Stimulated activated CD8-positive, alpha-beta memory T cell treated with anti-CD3 and anti-CD28 coated beads, Interleukin-7, amount 100 ng/mL, for 1 hour (primary cell): ENCODE results near the gene SUPT5H.

ENCODE experiments used
- DNase-seq, 2 donors: peaks; one replicate each; pipeline ENCODE4 v3.0.0-alpha.2; 2020; ENCODE audit warnings: low read depth in 2 of 2

SUPT5H gene

DNA sequence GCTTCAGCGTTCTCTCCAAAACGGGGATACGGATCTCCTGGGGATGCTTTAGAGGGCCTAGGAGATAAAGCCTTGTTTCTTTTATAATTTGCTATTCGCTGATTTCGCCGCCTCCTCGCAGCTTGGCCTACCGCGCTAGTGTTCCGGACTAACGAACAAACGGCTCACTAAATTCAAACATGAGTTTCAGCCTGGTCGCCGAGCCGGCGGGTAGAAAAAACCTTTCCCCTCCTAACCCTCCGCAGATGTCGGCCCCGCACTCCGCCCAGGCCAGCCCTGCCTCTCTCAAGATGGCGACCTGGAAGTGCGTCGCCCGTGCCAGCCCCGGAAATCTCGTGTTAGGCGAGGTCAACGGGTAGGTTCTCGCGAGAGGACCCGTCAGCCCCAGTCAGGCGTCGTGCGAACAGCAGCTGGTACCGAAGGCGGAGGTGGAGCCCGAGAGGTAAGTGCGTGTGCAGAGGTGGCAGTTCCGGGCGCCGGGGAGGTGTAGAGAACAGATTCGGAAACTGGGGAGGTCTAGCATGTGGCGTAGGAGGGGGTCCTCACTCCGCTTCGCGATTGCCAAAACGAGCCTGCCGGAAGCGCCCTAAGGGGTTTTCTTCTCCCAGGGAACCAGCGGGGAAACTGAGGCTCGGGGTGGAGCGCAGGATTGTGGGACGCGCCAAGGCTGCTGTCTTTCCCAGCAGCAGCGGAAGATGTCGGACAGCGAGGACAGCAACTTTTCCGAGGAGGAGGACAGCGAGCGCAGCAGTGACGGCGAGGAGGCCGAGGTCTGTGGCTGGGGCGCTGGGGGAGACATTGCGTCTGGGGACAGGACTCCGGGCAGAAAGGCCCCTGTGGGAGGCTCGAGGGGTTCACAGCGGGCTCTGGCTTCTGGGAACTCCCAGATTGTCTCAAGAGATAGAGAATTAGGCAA, at the start of gene SUPT5H:
Gene SUPT5H, plus strand, starts transcription at position 387 of the 916 bp plus-strand sequence. Its CDS starts 309 bp downstream, at position 696.
- DNase-seq = peak; percentile 89 to 91

DNA sequence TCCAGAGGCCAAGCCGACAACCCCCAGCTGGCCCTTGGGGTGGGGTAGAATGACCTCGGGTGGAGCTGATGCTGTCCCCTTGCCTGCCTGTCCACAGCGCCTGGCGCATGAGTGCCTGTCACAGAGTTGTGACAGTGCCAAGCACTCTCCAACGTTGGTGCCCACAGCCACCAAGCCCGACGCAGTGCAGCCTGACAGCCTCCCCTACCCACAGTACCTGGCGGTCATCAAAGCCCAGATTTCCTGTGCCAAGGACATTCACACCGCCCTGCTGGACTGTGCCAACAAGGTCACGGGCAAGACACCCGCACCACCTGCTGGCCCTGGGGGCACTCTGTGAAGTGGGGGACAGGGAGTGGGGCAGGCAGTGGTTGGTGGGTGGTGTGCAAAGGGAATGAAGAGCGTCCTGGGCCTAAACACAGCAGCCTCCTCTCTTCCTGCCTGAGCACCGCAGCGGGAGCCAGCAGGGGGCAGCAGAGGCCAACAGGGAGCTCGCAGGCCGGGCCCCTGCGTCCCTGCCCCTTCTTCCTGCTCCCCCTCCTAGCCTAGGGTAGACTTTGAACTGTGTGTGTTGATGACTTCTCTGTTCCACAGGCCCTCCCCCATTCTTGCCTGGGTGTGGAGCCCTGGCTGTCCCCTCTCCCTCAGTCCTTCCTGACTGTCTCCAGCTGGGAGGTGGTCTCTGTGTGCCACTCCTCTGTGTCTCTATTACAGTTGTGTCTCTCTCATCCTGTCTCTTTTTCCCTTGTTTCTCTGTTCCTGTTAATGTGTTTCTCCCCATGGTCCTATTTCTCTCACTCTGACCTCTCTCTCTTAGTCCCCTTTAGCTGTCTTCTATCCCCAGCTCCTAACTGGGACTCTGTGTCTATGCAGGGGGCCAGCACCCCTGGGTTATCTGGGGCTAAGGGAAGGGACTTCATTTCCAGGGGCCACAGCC, 47.8 kb upstream of the SUPT5H start:
- DNase-seq = peak; percentile 89 to 95

DNA sequence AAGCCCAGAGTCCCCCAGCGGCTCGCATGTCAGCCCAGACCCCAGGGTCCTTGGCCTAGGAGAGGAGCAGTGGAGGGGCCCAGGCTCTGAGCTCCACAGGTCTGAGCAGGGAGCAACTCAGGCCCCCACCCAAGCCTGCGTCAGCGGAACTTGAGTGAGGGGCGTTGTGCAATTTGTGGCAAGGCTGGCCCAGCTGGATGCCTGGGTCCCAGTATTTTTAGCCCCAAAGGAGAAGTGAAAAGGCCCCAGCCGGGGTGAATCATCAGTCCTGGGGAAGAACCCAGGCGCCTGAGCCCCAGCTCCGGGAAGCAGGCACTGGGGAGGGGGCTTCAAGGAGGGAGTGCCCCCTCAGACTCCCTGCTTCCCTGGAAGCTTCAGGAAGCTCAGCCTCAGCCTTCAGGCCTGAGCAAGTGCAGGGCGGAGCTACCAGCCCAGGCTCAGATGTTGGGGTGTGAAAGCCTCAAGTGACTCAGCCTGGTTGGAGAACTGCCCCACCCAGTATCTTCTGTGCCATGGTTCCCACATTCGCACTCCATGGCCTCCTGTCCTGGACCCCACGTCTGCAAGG, 47.0 kb upstream of the SUPT5H start:
- no peak for DNase-seq

DNA sequence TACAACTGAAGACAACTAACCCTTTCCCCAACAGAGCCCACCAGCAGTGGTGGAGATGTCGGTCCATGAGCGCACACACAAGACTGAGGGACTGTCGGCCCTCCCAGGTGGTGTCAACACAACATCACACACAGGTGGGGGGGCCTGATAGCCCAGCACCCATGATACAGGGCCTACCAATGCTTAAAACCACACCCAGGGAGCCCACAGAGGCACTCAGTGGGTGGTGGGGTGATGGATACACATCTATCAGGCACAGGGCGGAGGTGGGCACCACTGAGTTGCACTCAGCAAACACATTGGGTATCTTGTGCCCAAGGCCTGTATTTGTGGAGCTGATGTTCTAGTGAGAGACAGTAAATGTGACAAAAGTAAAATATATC, 45.7 kb upstream of the SUPT5H start:
- DNase-seq = no peak

DNA sequence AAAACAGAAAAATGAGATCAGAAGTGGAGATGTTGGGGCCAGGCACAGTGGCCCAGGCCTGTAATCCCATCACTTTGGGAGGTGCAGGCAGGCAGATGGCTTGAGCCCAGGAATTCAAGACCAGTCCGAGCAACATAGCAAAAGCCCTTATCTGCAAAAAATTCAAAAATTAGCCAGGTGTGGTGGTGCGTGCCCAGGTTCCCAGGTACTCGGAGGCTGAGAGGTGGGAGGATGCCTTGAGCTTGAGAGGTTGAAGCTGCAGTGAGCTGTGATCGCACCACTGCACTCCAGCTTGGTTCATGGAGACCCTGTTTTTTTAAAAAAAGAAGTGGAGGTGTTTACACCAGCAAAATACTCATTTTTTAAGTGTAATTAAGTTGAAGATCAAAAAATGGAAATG, 45.3 kb upstream of the SUPT5H start:
- DNase-seq = no peak

DNA sequence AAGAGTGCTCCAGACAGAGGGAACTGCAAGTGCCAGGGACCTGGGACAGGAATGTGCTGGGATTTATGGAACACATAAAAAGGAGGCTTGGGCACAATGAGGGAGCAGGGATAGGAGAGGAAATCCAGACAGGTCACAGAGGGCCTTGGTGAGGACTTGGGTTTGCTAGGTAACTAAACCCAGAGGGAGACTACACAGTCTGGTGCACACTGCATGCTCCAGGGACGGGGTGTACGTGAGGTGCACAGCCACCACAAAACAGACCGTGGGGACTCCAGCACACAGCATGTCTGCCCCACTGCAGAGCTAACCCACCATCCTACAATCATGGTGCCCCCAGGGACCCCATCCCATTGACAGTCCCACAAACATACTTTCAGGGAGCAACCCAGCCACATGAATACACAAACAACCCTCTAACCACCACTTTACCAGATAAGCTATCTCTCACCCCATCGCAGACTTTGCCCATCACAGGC, 44.3 kb upstream of the SUPT5H start:
- DNase-seq = no peak

DNA sequence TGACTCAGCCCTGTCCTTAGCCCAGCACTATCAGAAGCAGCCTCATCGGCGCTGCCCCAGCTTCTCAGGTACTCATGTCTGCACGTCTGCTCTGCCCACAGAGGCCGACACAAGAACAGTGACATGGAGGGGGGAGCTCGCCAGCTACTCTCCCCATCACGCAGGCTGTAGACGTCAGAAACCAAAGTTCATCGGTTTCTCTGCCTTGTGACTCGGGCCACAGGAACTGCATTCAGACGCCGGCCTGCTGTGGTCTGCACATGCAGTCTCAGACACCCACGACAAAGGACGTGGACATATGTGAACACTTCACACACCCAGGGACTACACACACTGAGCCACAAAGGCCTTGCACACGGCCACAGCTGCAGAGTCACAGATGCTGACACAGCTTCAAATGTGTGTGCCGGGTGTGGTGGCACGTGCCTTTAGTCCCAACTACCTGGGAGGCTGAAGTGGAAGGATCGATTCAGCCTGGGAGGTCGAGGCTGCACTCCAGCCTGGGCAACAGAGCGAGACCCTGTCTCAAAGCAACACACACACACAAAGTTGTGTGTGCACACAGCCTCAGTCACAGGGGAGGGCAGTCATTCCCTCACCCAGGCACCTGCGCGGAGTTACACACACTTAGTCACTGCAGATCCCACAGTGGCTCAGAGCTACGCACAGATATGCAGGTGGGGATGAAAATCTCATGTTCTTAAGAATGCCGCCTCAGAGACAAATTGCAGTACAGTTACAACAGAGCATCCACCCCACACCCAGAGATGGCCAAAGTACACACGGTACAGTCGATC, 43.6 kb upstream of the SUPT5H start:
- peak in 1 of 2 donors; percentile 63 for DNase-seq

DNA sequence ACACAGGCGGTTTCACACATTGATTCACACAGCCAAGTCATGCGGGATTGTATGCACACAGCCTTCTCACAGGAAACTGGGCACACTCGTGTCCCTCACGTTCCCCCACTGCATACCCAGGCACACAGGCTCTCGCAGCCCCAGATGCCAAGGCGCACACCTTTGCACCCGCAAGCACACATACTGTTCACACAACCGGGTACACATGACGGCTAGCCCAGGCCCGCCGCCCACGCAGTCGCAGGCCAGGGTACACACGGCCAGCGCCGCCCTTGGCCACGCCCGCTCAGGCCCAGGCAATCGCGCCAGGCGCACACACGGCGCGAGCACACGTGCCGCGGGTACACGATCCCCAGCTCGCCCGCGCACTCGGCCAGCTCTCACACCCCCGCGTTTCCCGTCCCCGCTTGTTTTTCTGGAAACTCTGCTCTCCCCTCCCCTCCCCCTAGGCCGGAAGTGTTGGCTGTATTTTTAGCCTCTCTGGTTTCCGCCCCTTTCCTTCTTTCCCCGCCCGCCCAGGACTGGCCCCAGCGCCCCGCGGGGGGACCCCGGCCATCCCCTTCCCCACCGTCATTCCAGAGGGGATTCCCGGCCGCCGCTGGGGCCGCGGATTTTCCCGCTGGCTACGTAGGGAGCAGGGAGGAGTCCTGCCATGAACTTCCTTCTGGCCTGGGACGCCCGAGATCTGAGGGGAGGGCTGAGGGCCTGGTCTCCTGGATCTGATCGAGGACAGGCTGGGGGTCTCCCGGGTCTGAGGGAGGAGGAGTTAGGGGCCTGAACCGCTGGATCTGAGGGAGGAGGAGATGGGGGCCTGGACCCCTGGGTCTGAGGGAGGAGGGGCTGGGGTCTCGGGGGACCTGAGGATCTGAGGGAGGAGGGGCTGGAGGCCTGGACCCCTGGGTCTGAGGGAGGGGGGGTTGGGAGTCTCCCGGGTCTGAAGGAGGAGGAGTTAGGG, 42.8 kb upstream of the SUPT5H start:
- peak; percentile 76 for DNase-seq

DNA sequence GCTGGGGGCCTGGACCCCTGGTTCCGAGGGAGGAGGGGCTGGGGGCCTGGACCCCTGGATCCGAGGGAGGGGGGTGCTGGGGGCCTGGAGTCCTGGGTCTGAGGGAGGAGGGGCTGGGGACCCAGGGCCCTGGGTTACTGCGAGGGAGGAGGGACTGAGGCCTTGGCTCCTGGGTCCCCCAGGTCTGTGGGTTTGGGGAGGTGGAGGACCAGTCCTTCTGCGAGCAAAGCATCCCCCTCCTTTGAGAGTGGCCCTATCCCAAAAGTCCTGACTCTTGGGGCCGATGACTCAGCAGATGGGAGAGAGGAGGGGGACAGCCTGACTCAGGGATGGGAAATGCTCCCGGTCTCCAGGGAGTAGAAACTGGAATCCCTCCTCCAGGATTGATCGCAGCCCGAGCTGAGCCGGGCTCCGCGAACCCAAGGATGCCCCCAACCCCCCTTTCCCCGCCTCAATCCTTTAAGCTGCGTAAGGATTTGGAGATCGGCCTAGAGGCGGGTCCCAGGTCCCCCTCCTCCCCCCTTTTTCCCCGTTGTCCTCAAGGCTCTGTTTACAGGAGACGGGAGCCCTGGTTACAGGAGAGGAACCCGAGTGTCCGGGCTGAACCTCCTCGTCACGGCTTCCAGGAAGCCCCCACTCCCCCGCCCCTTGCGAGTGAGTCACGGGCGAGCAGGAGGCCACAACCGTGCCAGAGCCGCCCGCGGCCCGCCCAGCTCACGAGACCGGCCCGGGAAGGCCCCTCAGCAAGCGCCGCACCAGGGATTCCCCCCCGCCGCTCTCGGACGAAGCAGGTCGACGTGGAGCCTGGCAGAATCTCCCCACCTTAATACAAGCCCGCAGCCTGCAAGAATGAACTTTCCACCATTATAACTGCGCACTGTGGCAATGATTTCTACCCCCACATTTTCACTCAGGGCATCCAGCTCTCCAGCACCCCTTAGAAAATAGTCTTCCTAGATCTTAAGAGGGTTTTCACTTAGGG, 41.8 kb upstream of the SUPT5H start:
- DNase-seq = peak; percentile 93 to 94

DNA sequence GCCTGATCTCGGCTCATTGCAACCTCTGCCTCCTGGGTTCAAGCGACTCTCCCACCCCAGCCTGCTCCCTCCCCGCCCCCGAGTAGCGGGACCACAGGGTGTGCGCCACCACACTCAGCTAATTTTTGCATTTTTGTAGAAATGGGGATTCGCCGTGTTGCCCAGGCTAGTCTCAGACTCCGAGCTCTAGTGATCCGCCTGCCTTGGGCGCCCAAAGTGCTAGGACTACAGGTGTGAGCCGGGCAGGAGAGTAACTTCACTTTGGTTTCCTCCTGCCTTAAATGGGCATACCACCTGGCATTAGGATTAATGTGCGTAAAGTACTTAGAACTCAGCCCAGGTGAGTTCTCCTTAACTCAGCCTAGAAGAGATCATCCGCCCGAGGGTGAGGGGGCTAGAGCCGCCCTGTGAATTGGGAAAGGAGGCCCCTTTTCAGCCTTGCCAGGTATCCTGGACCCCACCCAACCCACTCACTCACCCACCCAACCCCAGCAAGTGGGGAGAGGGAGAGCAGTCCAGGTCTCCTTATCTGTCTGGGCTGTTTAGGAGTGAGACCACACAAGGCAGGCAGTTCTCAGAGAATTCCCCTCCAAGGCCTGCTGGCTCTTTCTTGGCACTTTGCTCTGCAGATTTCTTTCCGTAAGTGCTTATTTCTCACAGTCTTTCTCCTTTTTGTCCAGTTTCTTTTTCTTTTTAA, 40.0 kb upstream of the SUPT5H start:
- no peak for DNase-seq

DNA sequence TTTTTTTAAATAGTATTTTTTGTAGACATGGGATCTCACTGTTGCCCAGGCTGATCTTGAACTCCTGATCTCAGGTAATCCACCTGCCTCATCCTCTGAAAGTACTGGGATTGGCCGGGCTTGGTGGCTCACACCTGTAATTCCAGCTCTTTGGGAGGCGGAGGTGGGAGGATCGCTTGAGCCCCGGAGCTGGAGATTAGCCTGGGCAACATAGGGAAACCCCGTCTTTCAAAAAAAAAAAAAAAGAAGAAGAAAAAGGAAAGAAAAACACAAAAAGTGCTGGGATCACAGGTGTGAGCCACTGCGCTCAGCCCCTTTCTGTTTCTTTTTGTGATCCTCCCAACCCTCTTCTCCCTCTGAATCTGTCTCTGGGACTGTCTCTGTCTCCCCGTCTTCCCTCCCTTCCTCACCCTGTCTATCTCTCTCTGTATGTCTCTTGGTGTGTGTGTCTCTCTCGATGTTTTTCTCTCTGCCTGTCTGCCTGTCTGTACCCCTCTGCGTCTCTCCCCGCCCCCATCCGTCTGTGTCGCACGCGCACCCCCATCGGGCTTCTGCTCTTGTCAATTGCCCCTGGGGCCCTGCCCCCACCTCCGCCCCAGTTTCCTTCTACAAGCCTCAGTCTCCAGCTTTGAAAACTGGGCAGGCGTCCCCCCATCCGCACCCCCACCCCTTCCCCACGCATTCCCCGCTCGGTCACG, 39.3 kb upstream of the SUPT5H start:
- peak; percentile 76 to 79 for DNase-seq

DNA sequence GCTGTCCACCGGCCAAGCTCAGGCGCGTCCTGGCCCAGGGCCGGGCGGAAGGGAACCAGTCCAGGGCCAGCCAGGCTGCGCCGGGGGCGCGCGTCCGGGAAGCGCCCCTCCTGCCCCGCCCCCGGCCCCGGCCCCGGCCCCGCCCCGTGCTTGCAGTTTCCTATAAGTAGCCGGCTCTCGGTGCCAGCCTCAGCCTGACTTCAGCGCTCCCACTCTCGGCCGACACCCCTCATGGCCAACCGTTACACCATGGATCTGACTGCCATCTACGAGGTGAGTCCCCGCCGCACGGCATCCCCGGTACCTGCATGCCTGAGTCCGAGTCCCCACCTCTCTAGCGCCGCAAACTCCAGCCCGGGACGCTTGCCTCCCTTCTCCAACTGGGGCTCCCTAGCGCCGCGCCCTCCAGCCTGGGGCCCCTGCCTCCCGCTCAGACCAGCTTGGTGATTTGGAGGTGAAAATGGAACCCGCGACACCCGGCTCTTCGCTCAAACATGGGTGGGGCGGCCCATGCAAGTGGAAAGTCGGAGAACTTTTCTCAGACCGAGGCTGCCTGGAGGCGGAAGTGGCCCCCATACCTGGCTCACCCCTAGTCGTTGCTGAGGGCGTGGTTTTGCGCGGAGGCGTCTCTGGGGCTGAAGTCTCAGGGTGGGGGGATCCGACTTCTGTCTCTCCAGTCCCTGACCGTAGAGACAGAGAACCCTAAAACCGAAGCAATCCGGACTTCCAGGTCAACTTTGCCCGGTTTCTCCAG, 38.5 kb upstream of the SUPT5H start, which contains the start of gene ZFP36:
Gene ZFP36, plus strand, starts transcription at position 192 of the 754 bp plus-strand sequence. Its CDS starts 58 bp downstream, at position 250.
- DNase-seq = peak; percentile 85 to 89

DNA sequence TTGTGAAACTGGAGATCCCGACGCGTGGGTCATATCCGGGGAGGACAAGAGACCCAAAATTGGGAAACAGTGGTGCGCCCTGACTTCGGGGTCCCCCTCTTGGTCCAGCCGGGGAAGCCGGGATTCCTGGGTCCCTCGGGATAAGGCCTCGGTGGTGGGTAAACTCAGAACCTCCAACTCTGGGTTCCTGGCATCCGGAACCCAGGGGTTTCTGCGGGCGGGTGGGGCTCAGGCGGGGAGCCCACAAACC, 38.0 kb upstream of the SUPT5H start:
- no peak for DNase-seq

DNA sequence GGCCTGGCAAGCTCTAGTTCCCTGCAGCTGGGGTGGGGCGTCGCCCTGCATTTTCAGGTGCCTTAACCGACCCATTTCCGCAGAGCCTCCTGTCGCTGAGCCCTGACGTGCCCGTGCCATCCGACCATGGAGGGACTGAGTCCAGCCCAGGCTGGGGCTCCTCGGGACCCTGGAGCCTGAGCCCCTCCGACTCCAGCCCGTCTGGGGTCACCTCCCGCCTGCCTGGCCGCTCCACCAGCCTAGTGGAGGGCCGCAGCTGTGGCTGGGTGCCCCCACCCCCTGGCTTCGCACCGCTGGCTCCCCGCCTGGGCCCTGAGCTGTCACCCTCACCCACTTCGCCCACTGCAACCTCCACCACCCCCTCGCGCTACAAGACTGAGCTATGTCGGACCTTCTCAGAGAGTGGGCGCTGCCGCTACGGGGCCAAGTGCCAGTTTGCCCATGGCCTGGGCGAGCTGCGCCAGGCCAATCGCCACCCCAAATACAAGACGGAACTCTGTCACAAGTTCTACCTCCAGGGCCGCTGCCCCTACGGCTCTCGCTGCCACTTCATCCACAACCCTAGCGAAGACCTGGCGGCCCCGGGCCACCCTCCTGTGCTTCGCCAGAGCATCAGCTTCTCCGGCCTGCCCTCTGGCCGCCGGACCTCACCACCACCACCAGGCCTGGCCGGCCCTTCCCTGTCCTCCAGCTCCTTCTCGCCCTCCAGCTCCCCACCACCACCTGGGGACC, 37.6 kb upstream of the SUPT5H start:
- no peak for DNase-seq

DNA sequence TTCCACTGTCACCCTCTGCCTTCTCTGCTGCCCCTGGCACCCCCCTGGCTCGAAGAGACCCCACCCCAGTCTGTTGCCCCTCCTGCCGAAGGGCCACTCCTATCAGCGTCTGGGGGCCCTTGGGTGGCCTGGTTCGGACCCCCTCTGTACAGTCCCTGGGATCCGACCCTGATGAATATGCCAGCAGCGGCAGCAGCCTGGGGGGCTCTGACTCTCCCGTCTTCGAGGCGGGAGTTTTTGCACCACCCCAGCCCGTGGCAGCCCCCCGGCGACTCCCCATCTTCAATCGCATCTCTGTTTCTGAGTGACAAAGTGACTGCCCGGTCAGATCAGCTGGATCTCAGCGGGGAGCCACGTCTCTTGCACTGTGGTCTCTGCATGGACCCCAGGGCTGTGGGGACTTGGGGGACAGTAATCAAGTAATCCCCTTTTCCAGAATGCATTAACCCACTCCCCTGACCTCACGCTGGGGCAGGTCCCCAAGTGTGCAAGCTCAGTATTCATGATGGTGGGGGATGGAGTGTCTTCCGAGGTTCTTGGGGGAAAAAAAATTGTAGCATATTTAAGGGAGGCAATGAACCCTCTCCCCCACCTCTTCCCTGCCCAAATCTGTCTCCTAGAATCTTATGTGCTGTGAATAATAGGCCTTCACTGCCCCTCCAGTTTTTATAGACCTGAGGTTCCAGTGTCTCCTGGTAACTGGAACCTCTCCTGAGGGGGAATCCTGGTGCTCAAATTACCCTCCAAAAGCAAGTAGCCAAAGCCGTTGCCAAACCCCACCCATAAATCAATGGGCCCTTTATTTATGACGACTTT, 36.8 kb upstream of the SUPT5H start:
- DNase-seq = no peak
